ENCODE results near the gene NUP85.
"Not testable (repeated sequence)": the region's sequence is repeated elsewhere in the genome, so short reads cannot be mapped to it uniquely, and the experiment has no call there.

Gene NUP85

GRCh38 chr17:75242461-75243042 is 37.1 kb downstream of the NUP85 start:
- no peak for DNase-seq

- DNase-seq = no peak
Measured at GRCh38 chr17:75244133-75244866, 38.8 kb downstream of the NUP85 start.

- DNase-seq = no peak
Measured at GRCh38 chr17:75245011-75245410, 39.5 kb downstream of the NUP85 start.

- DNase-seq = no peak
Measured at GRCh38 chr17:75246404-75246803, 40.9 kb downstream of the NUP85 start.

GRCh38 chr17:75249564-75249963 is 44.1 kb downstream of the NUP85 start:
- no peak for DNase-seq

- no peak for DNase-seq
Measured at GRCh38 chr17:75250009-75250471, 44.6 kb downstream of the NUP85 start.

GRCh38 chr17:75252039-75252816 is 46.7 kb downstream of the NUP85 start:
- DNase-seq = no peak

- not testable (repeated sequence) for DNase-seq
Measured at GRCh38 chr17:75255954-75256698, 50.6 kb downstream of the NUP85 start.

GRCh38 chr17:75257228-75257627 is 51.7 kb downstream of the NUP85 start:
- DNase-seq = not testable (repeated sequence)

- DNase-seq = no peak
Measured at GRCh38 chr17:75260641-75261335, 55.3 kb downstream of the NUP85 start.

GRCh38 chr17:75261336-75262111 is 56.0 kb downstream of the NUP85 start, which contains the start of the genes GGA3 and MRPS7:
Gene GGA3, minus strand, starts transcription at chr17:75261606. Its CDS starts 19 bp downstream, at chr17:75261587.
Gene MRPS7, plus strand, starts transcription at chr17:75261879. Its CDS starts 22 bp downstream, at chr17:75261901.
- peak; percentile 99 for DNase-seq

- DNase-seq = no peak
Measured at GRCh38 chr17:75262112-75262606, 56.7 kb downstream of the NUP85 start.

- DNase-seq = no peak
Measured at GRCh38 chr17:75263055-75263454, 57.6 kb downstream of the NUP85 start.

- no peak for DNase-seq
Measured at GRCh38 chr17:75265614-75266315, 60.3 kb downstream of the NUP85 start.

- DNase-seq = no peak
Measured at GRCh38 chr17:75266316-75267152, 61.1 kb downstream of the NUP85 start.

- no peak for DNase-seq
Measured at GRCh38 chr17:75267153-75267410, 61.6 kb downstream of the NUP85 start.

- no peak for DNase-seq
Measured at GRCh38 chr17:75267411-75268232, 62.1 kb downstream of the NUP85 start.

GRCh38 chr17:75269844-75270217 is 64.4 kb downstream of the NUP85 start:
- no peak for DNase-seq
